ENCODE results near the gene PLD2.
"Not testable (repeated sequence)": the region's sequence is repeated elsewhere in the genome, so short reads cannot be mapped to it uniquely, and the experiment has no call there.

The PLD2 gene

GRCh38 chr17:4845118-4845517 is 38.2 kb downstream of the PLD2 start:
- in situ Hi-C loops (cut with HindIII; ENCODE audit: low pct_unique_long_range_greater_than_20kb, low sequenced_read_pairs): no loop called here
- DNase-seq (ENCODE audit: low read depth in 1 of 2, low spot score in 1 of 2): no peak
- no peak for TF ChIP-seq JUND (IDR thresholded peaks at IDR 0.05; ENCODE audit: low read depth)

DNA sequence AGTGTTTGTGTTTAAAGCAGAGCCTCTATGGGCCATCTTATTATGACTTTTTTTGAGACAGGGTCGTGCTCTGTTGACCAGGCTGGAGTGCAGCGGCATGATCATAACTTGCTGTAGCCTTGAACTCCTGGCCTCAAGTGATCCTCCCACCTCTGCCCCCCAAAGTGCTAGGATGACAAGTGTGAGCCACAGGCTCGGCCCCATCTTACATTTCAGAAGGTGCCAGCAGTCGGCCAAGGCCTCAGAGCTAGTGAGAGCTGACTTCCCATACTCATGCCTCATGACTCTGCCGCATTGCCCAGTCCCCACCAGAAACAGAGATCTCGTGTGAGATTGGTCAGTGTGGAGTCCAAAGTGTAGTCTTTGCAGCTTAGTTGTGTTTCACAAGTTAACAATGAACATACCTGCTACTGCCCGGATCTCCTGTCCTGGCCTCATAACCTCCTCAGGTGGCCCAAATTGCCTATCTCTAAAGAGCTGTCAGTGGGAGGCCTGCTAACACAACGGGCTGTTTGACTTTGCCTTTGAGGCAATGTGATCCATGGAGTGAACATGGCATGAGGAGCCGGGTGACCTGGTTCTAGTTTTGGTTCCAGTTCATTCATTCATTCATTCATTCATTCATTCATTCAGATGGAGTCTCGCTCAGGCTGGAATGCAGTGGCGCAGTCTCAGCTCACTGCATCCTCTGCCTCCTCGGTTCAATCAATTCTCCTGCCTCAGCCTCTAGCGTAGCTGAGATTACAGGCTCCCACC is 39.9 kb downstream of the PLD2 start:
- TF ChIP-seq JUND (IDR thresholded peaks at IDR 0.05; ENCODE audit: low read depth): no peak
- no peak for DNase-seq (ENCODE audit: low read depth in 1 of 2, low spot score in 1 of 2)
- in situ Hi-C loops (cut with HindIII; ENCODE audit: low pct_unique_long_range_greater_than_20kb, low sequenced_read_pairs): no loop called here

DNA sequence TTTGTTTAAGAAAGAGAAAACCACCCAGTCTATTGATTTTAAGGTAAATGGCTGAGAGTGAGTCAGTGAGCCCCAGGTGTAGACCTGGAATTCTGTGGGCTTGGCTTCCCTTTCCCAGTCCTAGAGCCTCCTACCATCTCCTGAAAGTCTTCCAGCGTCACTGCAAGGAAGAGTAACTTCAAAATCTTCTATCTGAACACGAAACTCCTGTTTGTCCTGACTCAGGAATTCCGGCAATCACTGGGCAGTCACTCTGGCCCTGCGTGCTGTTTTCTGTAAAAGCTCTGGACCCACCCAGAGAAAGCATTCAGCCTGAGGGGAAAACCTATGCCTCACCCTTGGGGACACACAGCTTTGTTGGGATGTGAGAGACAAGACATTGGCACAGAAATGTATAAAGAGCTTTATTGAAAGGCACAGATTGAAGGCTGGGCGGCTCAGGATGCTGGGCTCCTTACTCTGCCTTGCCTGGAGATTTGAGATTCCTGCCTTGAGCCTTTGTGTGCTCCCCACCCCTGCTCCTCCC is 42.1 kb downstream of the PLD2 start:
- peak in 1 of 2 experiments; percentile 30 for DNase-seq (ENCODE audit: low read depth in 1 of 2, low spot score in 1 of 2)
- in situ Hi-C loops (cut with HindIII; ENCODE audit: low pct_unique_long_range_greater_than_20kb, low sequenced_read_pairs): no loop called here
- no peak for TF ChIP-seq JUND (IDR thresholded peaks at IDR 0.05; ENCODE audit: low read depth)

GRCh38 chr17:4850246-4850645 is 43.3 kb downstream of the PLD2 start:
- peak in 1 of 2 experiments; percentile 45 for DNase-seq (ENCODE audit: low read depth in 1 of 2, low spot score in 1 of 2)
- no peak for TF ChIP-seq JUND (IDR thresholded peaks at IDR 0.05; ENCODE audit: low read depth)
- in situ Hi-C loops (cut with HindIII; ENCODE audit: low pct_unique_long_range_greater_than_20kb, low sequenced_read_pairs): no loop called here

GRCh38 chr17:4851084-4851483 is 44.1 kb downstream of the PLD2 start:
- in situ Hi-C loops (cut with HindIII; ENCODE audit: low pct_unique_long_range_greater_than_20kb, low sequenced_read_pairs): no loop called here
- no peak for TF ChIP-seq JUND (IDR thresholded peaks at IDR 0.05; ENCODE audit: low read depth)
- no peak for DNase-seq (ENCODE audit: low read depth in 1 of 2, low spot score in 1 of 2)

DNA sequence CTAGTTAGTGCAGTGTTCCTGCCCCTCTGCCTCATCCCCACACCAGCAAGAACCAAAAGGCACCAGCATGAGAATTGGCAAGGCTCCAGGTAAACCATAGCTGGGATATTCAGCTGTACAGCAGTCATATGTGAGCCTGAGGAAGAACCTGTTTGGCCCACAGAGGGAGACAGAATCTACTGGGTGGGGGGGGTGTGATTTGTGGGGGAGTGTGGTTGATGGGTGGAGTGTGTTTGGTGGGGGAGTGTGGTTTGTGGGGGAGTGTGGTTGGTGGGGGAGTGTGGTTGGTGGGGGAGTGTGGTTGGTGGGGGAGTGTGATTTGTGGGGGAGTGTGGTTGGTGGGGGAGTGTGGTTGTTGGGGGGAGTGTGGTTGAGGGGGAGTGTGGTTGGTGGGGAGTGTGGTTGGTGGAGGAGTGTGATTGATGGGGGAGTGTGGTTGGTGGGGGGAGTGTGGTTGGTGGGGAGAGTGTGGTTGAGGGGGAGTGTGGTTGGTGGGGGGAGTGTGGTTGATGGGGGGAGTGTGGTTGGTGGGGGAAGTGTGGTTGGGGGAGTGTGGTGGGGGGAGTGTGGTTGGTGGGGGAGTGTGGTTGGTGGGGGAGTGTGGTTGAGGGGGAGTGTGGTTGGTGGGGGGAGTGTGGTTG is 45.7 kb downstream of the PLD2 start:
- TF ChIP-seq JUND (IDR thresholded peaks at IDR 0.05; ENCODE audit: low read depth): no peak
- in situ Hi-C loops (cut with HindIII; ENCODE audit: low pct_unique_long_range_greater_than_20kb, low sequenced_read_pairs): no loop called here
- DNase-seq (ENCODE audit: low read depth in 1 of 2, low spot score in 1 of 2): peak in 1 of 2 experiments; percentile 61

DNA sequence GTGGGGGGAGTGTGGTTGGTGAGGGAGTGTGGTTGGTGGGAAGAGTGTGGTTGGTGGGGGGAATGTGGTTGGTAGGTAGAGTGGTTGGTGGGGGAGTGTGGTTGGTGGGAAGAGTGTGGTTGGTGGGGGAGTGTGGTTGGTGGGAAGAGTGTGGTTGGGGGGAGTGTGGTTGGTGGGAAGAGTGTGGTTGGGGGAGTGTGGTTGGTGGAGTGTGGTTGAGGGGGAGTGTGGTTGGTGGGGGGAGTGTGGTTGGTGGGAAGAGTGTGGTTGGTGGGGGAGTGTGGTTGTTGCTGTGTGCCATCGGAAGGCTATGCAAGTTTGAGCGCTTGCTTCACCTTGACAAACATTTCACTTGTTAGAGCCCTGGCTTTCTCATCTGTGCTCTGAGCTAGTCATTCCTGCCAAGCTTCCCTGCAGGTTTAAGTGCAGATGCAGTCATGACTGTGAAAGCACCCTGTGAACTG is 46.3 kb downstream of the PLD2 start:
- DNase-seq (ENCODE audit: low read depth in 1 of 2, low spot score in 1 of 2): peak in 1 of 2 experiments; percentile 7
- no peak for TF ChIP-seq JUND (IDR thresholded peaks at IDR 0.05; ENCODE audit: low read depth)
- in situ Hi-C loops (cut with HindIII; ENCODE audit: low pct_unique_long_range_greater_than_20kb, low sequenced_read_pairs): no loop called here

- peak in 1 of 2 experiments; percentile 7 for DNase-seq (ENCODE audit: low read depth in 1 of 2, low spot score in 1 of 2)
- in situ Hi-C loops (cut with HindIII; ENCODE audit: low pct_unique_long_range_greater_than_20kb, low sequenced_read_pairs): no loop called here
- TF ChIP-seq JUND (IDR thresholded peaks at IDR 0.05; ENCODE audit: low read depth): no peak
Measured at GRCh38 chr17:4854111-4854681, 47.2 kb downstream of the PLD2 start.

GRCh38 chr17:4856271-4856936 is 49.5 kb downstream of the PLD2 start:
- in situ Hi-C loops (cut with HindIII; ENCODE audit: low pct_unique_long_range_greater_than_20kb, low sequenced_read_pairs): no loop called here
- no peak for TF ChIP-seq JUND (IDR thresholded peaks at IDR 0.05; ENCODE audit: low read depth)

GRCh38 chr17:4856937-4857314 is 50.0 kb downstream of the PLD2 start:
- TF ChIP-seq JUND (IDR thresholded peaks at IDR 0.05; ENCODE audit: low read depth): no peak
- in situ Hi-C loops (cut with HindIII; ENCODE audit: low pct_unique_long_range_greater_than_20kb, low sequenced_read_pairs): no loop called here
- no peak for DNase-seq (ENCODE audit: low read depth in 1 of 2, low spot score in 1 of 2)

More at GRCh38 chr17:4856271-4856936, 49.5 kb downstream of the PLD2 start:
- no peak for DNase-seq (ENCODE audit: low read depth in 1 of 2, low spot score in 1 of 2)

GRCh38 chr17:4857347-4857746 is 50.4 kb downstream of the PLD2 start:
- in situ Hi-C loops (cut with HindIII; ENCODE audit: low pct_unique_long_range_greater_than_20kb, low sequenced_read_pairs); DNase-seq (ENCODE audit: low read depth in 1 of 2, low spot score in 1 of 2): not testable (repeated sequence)

DNA sequence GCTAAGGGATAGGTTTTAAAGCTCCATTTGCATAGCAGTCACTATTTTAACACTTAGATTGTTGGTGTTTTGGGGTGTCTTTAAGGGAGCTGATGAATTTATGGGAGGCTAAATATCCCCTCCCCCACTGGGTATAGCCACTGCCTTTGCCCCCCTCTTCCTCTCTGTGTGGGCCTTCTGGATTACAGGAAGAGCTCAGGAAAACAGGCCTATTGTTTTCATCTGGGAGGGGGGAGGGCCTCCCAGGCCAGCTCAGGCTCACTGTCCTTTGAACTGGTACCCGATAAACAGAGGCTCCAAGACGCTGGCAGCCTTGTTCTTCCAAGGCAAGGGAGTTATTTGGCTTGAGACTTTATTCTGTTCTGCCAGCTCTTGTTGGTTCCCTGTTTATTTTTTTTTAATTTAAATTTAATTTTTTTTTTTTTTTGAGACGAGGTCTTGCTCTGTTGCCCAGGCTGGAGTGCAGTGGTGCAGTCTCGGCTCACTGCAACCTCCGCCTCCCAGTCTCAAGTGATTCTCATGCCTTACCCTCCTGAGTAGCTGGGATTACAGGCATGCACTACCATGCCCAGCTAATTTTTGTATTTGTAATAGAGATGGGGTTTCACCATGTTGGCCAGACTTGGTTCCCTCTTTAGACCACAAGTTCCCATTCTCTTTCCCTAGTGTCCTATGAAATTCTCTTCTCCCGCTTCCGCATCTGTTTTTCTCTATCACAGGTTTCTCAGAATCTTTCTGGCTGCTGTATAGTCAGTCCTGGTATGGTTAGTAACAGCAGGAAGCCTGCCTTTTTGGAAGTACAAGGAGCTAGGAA is 51.3 kb downstream of the PLD2 start:
- no peak for DNase-seq (ENCODE audit: low read depth in 1 of 2, low spot score in 1 of 2)
- in situ Hi-C loops (cut with HindIII; ENCODE audit: low pct_unique_long_range_greater_than_20kb, low sequenced_read_pairs): no loop called here
- TF ChIP-seq JUND (IDR thresholded peaks at IDR 0.05; ENCODE audit: low read depth): no peak

Measured in T47D (cell line).